ENCODE results near the gene PPIF.

PPIF gene

GRCh38 chr10:79311581-79312407 lies 35.5 kb upstream of the PPIF start:
- Histone ChIP-seq H3K9me3 (replicated peaks in 1 of 2; ENCODE audit: control insufficient read depth in 2 of 2, insufficient read depth in 1 of 2, low read depth in 1 of 2, low read length in 2 of 2) (no peaks in the 10 kb centered on the region), H3K4me2 (ENCODE audit: insufficient read depth, low read length, poor library complexity, severe bottlenecking) (no peak overlapping the region), H3K4ac (ENCODE audit: low read length) (no peak overlapping the region), H2BK5ac (ENCODE audit: low read length) (peak overlapping the region; percentile 26), H3K9ac (ENCODE audit: low read depth, low read length, poor library complexity) (no peak overlapping the region), H3K36me3 (replicated peaks in 1 of 2; ENCODE audit: control insufficient read depth in 2 of 2, insufficient read depth in 2 of 2, low read length in 2 of 2) (peaks cover 56 to 93% of the 10 kb centered on the region in 2 donors), H3K4me3 (ENCODE audit: low read length in 2 of 2) (no peak overlapping the region), H2BK12ac (ENCODE audit: low read length) (peak overlapping the region; percentile 52), H2BK15ac (ENCODE audit: low read length) (no peak overlapping the region), H4K91ac (ENCODE audit: low read depth, low read length, poor library complexity) (no peak overlapping the region), H3K18ac (ENCODE audit: low read length) (peak overlapping the region; percentile 84), H3K4me1 (ENCODE audit: control insufficient read depth in 2 of 2, insufficient read depth in 1 of 2, low read depth in 1 of 2, low read length in 2 of 2) (peaks cover 4 to 8% of the 10 kb centered on the region in 2 donors), H2AFZ (ENCODE audit: low read length) (no peak overlapping the region), H2BK120ac (ENCODE audit: low read depth, low read length) (no peak overlapping the region), H3K27ac (replicated peaks; ENCODE audit: low read length) (peak overlapping the region; percentile 11), H3K23ac (ENCODE audit: low read depth, low read length, poor library complexity) (peak overlapping the region; percentile 67), H3K27me3 (ENCODE audit: control insufficient read depth in 3 of 3, insufficient read depth in 3 of 3, low read depth in 1 of 3, low read length in 3 of 3) (no peaks in the 10 kb centered on the region), H3K14ac (ENCODE audit: low read length) (peak overlapping the region; percentile 44), H4K8ac (ENCODE audit: low read depth, low read length) (no peak overlapping the region), H3K79me1 (ENCODE audit: low read depth, low read length) (peaks cover 6% of the 10 kb centered on the region), H2AK5ac (ENCODE audit: low read depth, low read length) (peak overlapping the region; percentile 32)
- WGBS, 2 donors (ENCODE audit: extremely low coverage in 2 of 2, insufficient read length in 2 of 2, insufficient replicate concordance in 1 of 2): no CpG with 5 or more reads among the region's 15 CpGs
- DNase-seq (ENCODE audit: low spot score): no peak

DNA sequence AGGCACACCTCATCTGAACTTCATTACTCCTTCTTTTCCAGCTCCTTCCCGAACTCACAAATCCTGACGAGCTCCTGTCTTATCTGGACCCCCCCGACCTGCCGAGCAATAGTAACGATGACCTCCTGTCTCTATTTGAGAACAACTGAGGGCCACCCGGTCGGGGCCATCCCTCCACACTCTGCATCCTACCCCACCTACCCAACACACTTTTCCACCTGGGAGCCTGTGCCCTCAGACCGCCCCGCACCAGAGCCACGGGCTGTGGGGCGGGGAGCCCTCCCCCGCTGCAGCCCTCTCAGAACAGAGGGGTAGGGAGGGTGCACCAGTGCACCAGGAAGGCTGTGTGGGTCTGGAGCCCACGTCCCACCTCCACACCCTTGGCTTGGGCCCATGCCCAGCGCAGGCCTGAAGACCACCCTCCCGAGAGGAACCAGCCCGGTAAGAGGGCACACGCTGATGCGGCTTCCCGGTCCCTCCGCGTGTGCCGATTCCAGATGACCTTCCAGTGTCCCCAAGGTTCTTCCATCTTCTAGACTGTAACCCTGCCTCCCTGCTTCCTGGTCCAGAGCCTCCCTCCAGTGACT lies 34.6 kb upstream of the PPIF start:
- Histone ChIP-seq H3K4me1 (ENCODE audit: control insufficient read depth in 2 of 2, insufficient read depth in 1 of 2, low read depth in 1 of 2, low read length in 2 of 2) (peaks cover 13 to 16% of the 10 kb centered on the region in 2 donors), H3K18ac (ENCODE audit: low read length) (no peak overlapping the region), H2BK12ac (ENCODE audit: low read length) (no peak overlapping the region), H3K4me3 (ENCODE audit: low read length in 2 of 2) (no peak overlapping the region), H3K9me3 (replicated peaks in 1 of 2; ENCODE audit: control insufficient read depth in 2 of 2, insufficient read depth in 1 of 2, low read depth in 1 of 2, low read length in 2 of 2) (no peaks in the 10 kb centered on the region), H3K9ac (ENCODE audit: low read depth, low read length, poor library complexity) (no peak overlapping the region), H4K8ac (ENCODE audit: low read depth, low read length) (peak overlapping the region; percentile 23), H2AFZ (ENCODE audit: low read length) (no peak overlapping the region), H3K79me1 (ENCODE audit: low read depth, low read length) (peaks cover 6% of the 10 kb centered on the region), H2BK15ac (ENCODE audit: low read length) (no peak overlapping the region), H3K14ac (ENCODE audit: low read length) (no peak overlapping the region), H3K27me3 (ENCODE audit: control insufficient read depth in 3 of 3, insufficient read depth in 3 of 3, low read depth in 1 of 3, low read length in 3 of 3) (no peaks in the 10 kb centered on the region), H2AK5ac (ENCODE audit: low read depth, low read length) (no peak overlapping the region), H2BK120ac (ENCODE audit: low read depth, low read length) (no peak overlapping the region), H3K23ac (ENCODE audit: low read depth, low read length, poor library complexity) (no peak overlapping the region), H3K4ac (ENCODE audit: low read length) (no peak overlapping the region), H3K4me2 (ENCODE audit: insufficient read depth, low read length, poor library complexity, severe bottlenecking) (no peak overlapping the region), H2BK5ac (ENCODE audit: low read length) (no peak overlapping the region), H4K91ac (ENCODE audit: low read depth, low read length, poor library complexity) (no peak overlapping the region), H3K27ac (replicated peaks; ENCODE audit: low read length) (no peak overlapping the region), H3K36me3 (replicated peaks in 1 of 2; ENCODE audit: control insufficient read depth in 2 of 2, insufficient read depth in 2 of 2, low read length in 2 of 2) (peaks cover 47 to 84% of the 10 kb centered on the region in 2 donors)
- no peak for DNase-seq (ENCODE audit: low spot score)
- WGBS, 2 donors (ENCODE audit: extremely low coverage in 2 of 2, insufficient read length in 2 of 2, insufficient replicate concordance in 1 of 2): no CpG with 5 or more reads among the region's 22 CpGs

- no peak overlapping the region for H2AK5ac ChIP-seq (ENCODE audit: low read depth, low read length)
- no peak overlapping the region for H2AFZ ChIP-seq (ENCODE audit: low read length)
- H3K27ac ChIP-seq (replicated peaks; ENCODE audit: low read length): no peak overlapping the region
- WGBS, 2 donors (ENCODE audit: extremely low coverage in 2 of 2, insufficient read length in 2 of 2, insufficient replicate concordance in 1 of 2): no CpG with 5 or more reads among the region's 8 CpGs
- H3K9me3 ChIP-seq (replicated peaks in 1 of 2; ENCODE audit: control insufficient read depth in 2 of 2, insufficient read depth in 1 of 2, low read depth in 1 of 2, low read length in 2 of 2): no peaks in the 10 kb centered on the region
- no peak overlapping the region for H3K9ac ChIP-seq (ENCODE audit: low read depth, low read length, poor library complexity)
- no peak overlapping the region for H2BK5ac ChIP-seq (ENCODE audit: low read length)
- H3K4me3 ChIP-seq (ENCODE audit: low read length in 2 of 2): no peak overlapping the region
- peaks cover 43 to 77% of the 10 kb centered on the region in 2 donors for H3K36me3 ChIP-seq (replicated peaks in 1 of 2; ENCODE audit: control insufficient read depth in 2 of 2, insufficient read depth in 2 of 2, low read length in 2 of 2)
- H4K91ac ChIP-seq (ENCODE audit: low read depth, low read length, poor library complexity): no peak overlapping the region
- peaks cover 18 to 23% of the 10 kb centered on the region in 2 donors for H3K4me1 ChIP-seq (ENCODE audit: control insufficient read depth in 2 of 2, insufficient read depth in 1 of 2, low read depth in 1 of 2, low read length in 2 of 2)
- no peak overlapping the region for H3K14ac ChIP-seq (ENCODE audit: low read length)
- H3K79me1 ChIP-seq (ENCODE audit: low read depth, low read length): peaks cover 6% of the 10 kb centered on the region
- H2BK15ac ChIP-seq (ENCODE audit: low read length): no peak overlapping the region
- no peak overlapping the region for H3K4me2 ChIP-seq (ENCODE audit: insufficient read depth, low read length, poor library complexity, severe bottlenecking)
- no peak overlapping the region for H2BK12ac ChIP-seq (ENCODE audit: low read length)
- peak overlapping the region; percentile 33 for H3K18ac ChIP-seq (ENCODE audit: low read length)
- H2BK120ac ChIP-seq (ENCODE audit: low read depth, low read length): no peak overlapping the region
- no peaks in the 10 kb centered on the region for H3K27me3 ChIP-seq (ENCODE audit: control insufficient read depth in 3 of 3, insufficient read depth in 3 of 3, low read depth in 1 of 3, low read length in 3 of 3)
- DNase-seq (ENCODE audit: low spot score): no peak
- H3K23ac ChIP-seq (ENCODE audit: low read depth, low read length, poor library complexity): no peak overlapping the region
- H4K8ac ChIP-seq (ENCODE audit: low read depth, low read length): no peak overlapping the region
- H3K4ac ChIP-seq (ENCODE audit: low read length): no peak overlapping the region
These were observed 33.9 kb upstream of the PPIF start for GRCh38 chr10:79313320-79313719.

DNA sequence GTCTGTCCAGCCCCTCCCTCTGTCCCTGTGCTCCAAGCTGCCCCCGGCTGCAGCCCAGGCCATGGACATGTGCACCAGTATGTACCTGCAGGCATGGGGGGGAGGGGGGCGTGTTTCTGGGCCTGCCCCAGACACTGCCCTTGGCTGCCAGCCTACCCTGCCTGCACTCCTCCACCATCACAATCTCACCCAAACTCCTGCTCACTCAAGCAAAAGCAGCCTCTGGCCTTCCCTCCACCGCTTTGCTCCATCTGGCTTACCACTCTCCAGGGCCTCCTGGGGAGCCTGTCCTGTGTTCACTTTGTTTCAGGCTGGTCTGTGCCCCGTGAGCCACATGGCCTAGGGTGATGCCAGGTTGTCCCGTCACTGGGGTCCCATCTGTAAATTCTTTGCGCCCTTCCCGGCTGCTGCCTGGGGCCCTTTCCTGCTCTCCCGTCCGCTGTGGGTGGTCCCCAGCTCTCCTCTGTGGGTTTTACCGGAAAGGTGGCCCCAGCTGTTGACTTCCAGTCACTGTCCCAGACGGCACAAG lies 33.3 kb upstream of the PPIF start:
- Histone ChIP-seq H2BK12ac (ENCODE audit: low read length) (no peak overlapping the region), H4K8ac (ENCODE audit: low read depth, low read length) (no peak overlapping the region), H2BK120ac (ENCODE audit: low read depth, low read length) (no peak overlapping the region), H3K18ac (ENCODE audit: low read length) (no peak overlapping the region), H2AFZ (ENCODE audit: low read length) (no peak overlapping the region), H4K91ac (ENCODE audit: low read depth, low read length, poor library complexity) (no peak overlapping the region), H2AK5ac (ENCODE audit: low read depth, low read length) (no peak overlapping the region), H3K4me2 (ENCODE audit: insufficient read depth, low read length, poor library complexity, severe bottlenecking) (no peak overlapping the region), H2BK5ac (ENCODE audit: low read length) (no peak overlapping the region), H3K36me3 (replicated peaks in 1 of 2; ENCODE audit: control insufficient read depth in 2 of 2, insufficient read depth in 2 of 2, low read length in 2 of 2) (peaks cover 37 to 71% of the 10 kb centered on the region in 2 donors), H3K9ac (ENCODE audit: low read depth, low read length, poor library complexity) (no peak overlapping the region), H3K14ac (ENCODE audit: low read length) (no peak overlapping the region), H3K4me1 (ENCODE audit: control insufficient read depth in 2 of 2, insufficient read depth in 1 of 2, low read depth in 1 of 2, low read length in 2 of 2) (peaks cover 18 to 23% of the 10 kb centered on the region in 2 donors), H3K27me3 (ENCODE audit: control insufficient read depth in 3 of 3, insufficient read depth in 3 of 3, low read depth in 1 of 3, low read length in 3 of 3) (no peaks in the 10 kb centered on the region), H3K4me3 (ENCODE audit: low read length in 2 of 2) (no peak overlapping the region), H3K27ac (replicated peaks; ENCODE audit: low read length) (no peak overlapping the region), H2BK15ac (ENCODE audit: low read length) (no peak overlapping the region), H3K79me1 (ENCODE audit: low read depth, low read length) (peaks cover 6% of the 10 kb centered on the region), H3K23ac (ENCODE audit: low read depth, low read length, poor library complexity) (no peak overlapping the region), H3K4ac (ENCODE audit: low read length) (no peak overlapping the region), H3K9me3 (replicated peaks in 1 of 2; ENCODE audit: control insufficient read depth in 2 of 2, insufficient read depth in 1 of 2, low read depth in 1 of 2, low read length in 2 of 2) (no peaks in the 10 kb centered on the region)
- WGBS, 2 donors (ENCODE audit: extremely low coverage in 2 of 2, insufficient read length in 2 of 2, insufficient replicate concordance in 1 of 2): no CpG with 5 or more reads among the region's 11 CpGs
- DNase-seq (ENCODE audit: low spot score): no peak
